D721Med (cell line): ENCODE data around the gene LCK.

Experiments used
- DNase-seq: peaks from one replicate; pipeline ENCODE4 v3.0.0; 2011; ENCODE audit warnings: low spot score; ENCODE audit not compliant: insufficient read length
- FAIRE-seq: peaks from 2 replicates; lab custom pipeline; 2011; peaks lifted over from hg19 to GRCh38; lab: Jason Lieb, UNC
- TF ChIP-seq, protein P1 (sequence below): IDR thresholded peaks from 2 replicates; pipeline ENCODE4 v1.5.1; 2012; ENCODE audit warnings: mild to moderate bottlenecking, control low read depth; ENCODE audit not compliant: insufficient read depth; ENCODE audit errors: missing control alignments

Gene LCK

DNA sequence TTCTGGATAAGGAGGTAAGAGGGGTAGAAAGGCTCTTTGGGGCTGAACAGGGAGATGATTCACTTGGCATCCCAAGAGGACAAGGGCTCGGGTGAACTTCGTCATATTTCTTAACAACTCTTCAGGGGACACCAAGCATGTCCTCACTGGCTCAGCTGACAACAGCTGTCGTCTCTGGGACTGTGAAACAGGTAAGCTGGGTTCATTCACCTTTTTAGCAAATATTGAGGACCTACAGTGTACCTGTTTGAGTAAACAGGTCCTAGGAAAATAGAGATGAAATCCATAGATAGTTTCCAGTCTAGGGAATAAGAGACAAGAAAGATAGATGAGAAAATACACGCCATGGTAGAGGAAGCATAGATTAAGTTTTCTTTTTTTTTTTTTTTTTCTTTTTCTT lies 26.8 kb upstream of the LCK start:
- no peak for FAIRE-seq
- TF ChIP-seq, protein P1, sequence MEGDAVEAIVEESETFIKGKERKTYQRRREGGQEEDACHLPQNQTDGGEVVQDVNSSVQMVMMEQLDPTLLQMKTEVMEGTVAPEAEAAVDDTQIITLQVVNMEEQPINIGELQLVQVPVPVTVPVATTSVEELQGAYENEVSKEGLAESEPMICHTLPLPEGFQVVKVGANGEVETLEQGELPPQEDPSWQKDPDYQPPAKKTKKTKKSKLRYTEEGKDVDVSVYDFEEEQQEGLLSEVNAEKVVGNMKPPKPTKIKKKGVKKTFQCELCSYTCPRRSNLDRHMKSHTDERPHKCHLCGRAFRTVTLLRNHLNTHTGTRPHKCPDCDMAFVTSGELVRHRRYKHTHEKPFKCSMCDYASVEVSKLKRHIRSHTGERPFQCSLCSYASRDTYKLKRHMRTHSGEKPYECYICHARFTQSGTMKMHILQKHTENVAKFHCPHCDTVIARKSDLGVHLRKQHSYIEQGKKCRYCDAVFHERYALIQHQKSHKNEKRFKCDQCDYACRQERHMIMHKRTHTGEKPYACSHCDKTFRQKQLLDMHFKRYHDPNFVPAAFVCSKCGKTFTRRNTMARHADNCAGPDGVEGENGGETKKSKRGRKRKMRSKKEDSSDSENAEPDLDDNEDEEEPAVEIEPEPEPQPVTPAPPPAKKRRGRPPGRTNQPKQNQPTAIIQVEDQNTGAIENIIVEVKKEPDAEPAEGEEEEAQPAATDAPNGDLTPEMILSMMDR, result no peak
- no peak for DNase-seq

DNA sequence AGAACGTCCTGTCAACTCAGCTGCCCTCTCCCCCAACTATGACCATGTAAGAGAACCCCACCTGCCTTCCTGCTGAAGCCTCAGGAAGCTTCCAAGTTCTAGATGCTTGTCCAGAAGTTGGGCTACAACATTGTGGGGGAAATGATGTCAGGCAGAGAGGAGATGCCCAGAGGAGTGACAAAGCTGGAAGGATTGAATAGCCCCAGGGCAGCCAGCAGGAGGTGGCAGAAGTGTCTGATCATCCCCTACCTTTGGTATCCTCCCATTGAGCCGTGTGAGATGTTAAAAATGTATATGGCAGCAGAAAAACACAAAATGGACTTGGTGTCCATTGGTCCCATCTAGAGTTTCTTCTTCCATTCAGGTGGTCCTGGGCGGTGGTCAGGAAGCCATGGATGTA lies 22.3 kb upstream of the LCK start:
- FAIRE-seq, result no peak
- TF ChIP-seq, protein P1, result no peak
- DNase-seq, result no peak

GRCh38 chr1:32231843-32232432 lies 19.1 kb upstream of the LCK start:
- no peak for FAIRE-seq
- TF ChIP-seq, protein P1, result no peak
- no peak for DNase-seq

GRCh38 chr1:32232558-32233304 lies 18.3 kb upstream of the LCK start:
- TF ChIP-seq, protein P1, result no peak
- FAIRE-seq (no peak), DNase-seq (no peak)

- peak; percentile 12 for DNase-seq
- TF ChIP-seq, protein P1, result no peak
- FAIRE-seq, result no peak
Observed at GRCh38 chr1:32234792-32235191, 16.3 kb upstream of the LCK start.

DNA sequence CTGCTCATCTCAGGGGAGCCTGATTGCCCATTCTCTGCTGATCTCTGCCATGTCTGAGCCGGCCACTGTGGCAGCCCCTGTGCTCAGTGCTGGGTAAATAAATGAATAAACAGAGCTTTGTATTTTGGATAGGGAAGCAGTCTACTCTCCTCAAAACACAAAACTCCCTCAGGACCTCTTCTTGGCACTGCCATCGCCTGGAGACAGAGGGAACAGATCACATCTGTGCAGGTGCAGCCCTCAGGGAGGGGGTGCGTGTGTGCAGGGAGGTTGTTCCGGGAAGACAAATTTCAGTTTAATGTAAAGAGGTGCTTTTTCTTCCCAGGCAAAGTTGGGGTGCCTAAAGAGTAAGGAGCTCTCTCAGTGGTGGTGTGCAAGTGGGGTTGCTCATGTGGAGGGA lies 11.7 kb upstream of the LCK start:
- no peak for FAIRE-seq
- TF ChIP-seq, protein P1, result no peak
- DNase-seq, result no peak

GRCh38 chr1:32239790-32240139 lies 11.3 kb upstream of the LCK start:
- no peak for DNase-seq
- no peak for FAIRE-seq
- TF ChIP-seq, protein P1, result no peak
